ENCODE measurements around the gene SGCD. TPM values are rescaled to one million over a fixed set of nuclear protein-coding genes. Genes with fewer than 3 reads are reported as not detected.

Gene SGCD
- total and polyA plus RNA-seq, 9 of the 15 experiments (the other 6 are each of a cell fraction or from before 2014, with no cell fraction given), result not detected

GRCh38 chr5:156595132-156595787 is 268.3 kb downstream of the SGCD start:
- Histone ChIP-seq H3K4me1 (replicated peaks in 1 of 2; ENCODE audit: control insufficient read depth in 2 of 2, insufficient read depth in 2 of 2, low read length in 2 of 2) (no peaks in the 10 kb centered on the region), H4K20me1 (replicated peaks; ENCODE audit: control insufficient read depth, insufficient read depth, low read length) (no peaks in the 10 kb centered on the region), H3K9ac (ENCODE audit: insufficient read depth in 1 of 2, low read depth in 2 of 2, low read length in 2 of 2) (no peak overlapping the region), H3K79me2 (ENCODE audit: control insufficient read depth, insufficient read depth, low read length) (no peaks in the 10 kb centered on the region), H3K4me2 (ENCODE audit: insufficient read depth, low read length) (no peak overlapping the region), H3K9me3 (replicated peaks; ENCODE audit: control insufficient read depth, insufficient read depth, low read depth, low read length) (no peaks in the 10 kb centered on the region), H3K9me1 (ENCODE audit: control insufficient read depth, insufficient read depth, low read length) (no peaks in the 10 kb centered on the region), H3K27me3 (ENCODE audit: control insufficient read depth in 2 of 2, insufficient read depth in 2 of 2, low read length in 2 of 2) (no peaks in the 10 kb centered on the region), H2AFZ (ENCODE audit: low read depth, low read length) (no peak overlapping the region), H3K36me3 (ENCODE audit: control insufficient read depth, insufficient read depth, low read length) (no peaks in the 10 kb centered on the region), H3K27ac (ENCODE audit: extremely low read depth, low read depth, low read length) (no peak overlapping the region), H3K4me3 (no peak overlapping the region)
- DNase-seq (ENCODE audit: extremely low read depth in 1 of 4, low spot score in 3 of 4) (no peak), FAIRE-seq (no peak), ATAC-seq (no peak)
- intact Hi-C loops (cut with micrococcal nuclease) (no loop called here), in situ Hi-C loops (cut with MboI) (no loop called here)
- WGBS (ENCODE audit: insufficient coverage, low coverage, missing lambda C conversion rate), result 0% methylated on average over 4 of the region's 4 CpGs
- ChIA-PET POLR2A (no interaction called here), CTCF (ENCODE audit: low intra/inter-chr PET ratio) (no interaction called here)
- BruUV-seq (replicated peaks), result no TSS peak
- TF ChIP-seq SMARCA5 (IDR thresholded peaks at IDR 0.05) (no peak), ASH1L (IDR thresholded peaks at IDR 0.05; ENCODE audit: borderline replicate concordance, low read depth, partially characterized antibody) (no peak), RBM22 (IDR thresholded peaks at IDR 0.05; ENCODE audit: low read depth, low read length, poor library complexity, severe bottlenecking) (no peak), IRF2 (CRISPR knock-in tag; IDR thresholded peaks at IDR 0.05) (no peak), SOX6 (IDR thresholded peaks at IDR 0.05) (no peak), ATF1 (CRISPR knock-in tag; IDR thresholded peaks at IDR 0.05) (no peak), ATF1 (tag; IDR thresholded peaks at IDR 0.05) (no peak), EP400 (IDR thresholded peaks at IDR 0.05) (no peak), SAP30 (IDR thresholded peaks at IDR 0.05; ENCODE audit: borderline replicate concordance, insufficient read depth, low read depth, low read length, poor library complexity, severe bottlenecking) (no peak), ZNF445 (CRISPR knock-in tag; IDR thresholded peaks at IDR 0.05; ENCODE audit: low read depth) (no peak), KLF16 (IDR thresholded peaks at IDR 0.05) (no peak), ZNF764 (CRISPR knock-in tag; IDR thresholded peaks at IDR 0.05; ENCODE audit: low read depth) (no peak), E2F4 (CRISPR knock-in tag; IDR thresholded peaks at IDR 0.05; ENCODE audit: low read depth) (no peak)
